GM21528 (cell line): ENCODE results near the gene SF3A1.
"Not testable (repeated sequence)": the region's sequence is repeated elsewhere in the genome, so short reads cannot be mapped to it uniquely, and the experiment has no call there.

Experiments
- ATAC-seq: cut with Tn5 transposase; IDR thresholded peaks from one replicate; pipeline ENCODE4 v1.9.1; 2021; ENCODE audit warnings: mild to moderate bottlenecking, moderate library complexity; ENCODE audit not compliant: unreplicated experiment, low FRiP score

Gene SF3A1

GRCh38 chr22:30357236-30357570 is 509 bp upstream of the SF3A1 start:
- ATAC-seq: no peak

- no peak for ATAC-seq
Measured at GRCh38 chr22:30354644-30355043, 2.0 kb downstream of the SF3A1 start.

- no peak for ATAC-seq
Measured at GRCh38 chr22:30351226-30351625, 5.5 kb downstream of the SF3A1 start.

- no peak for ATAC-seq
Measured at GRCh38 chr22:30348809-30349208, 7.9 kb downstream of the SF3A1 start.

GRCh38 chr22:30348404-30348803 is 8.3 kb downstream of the SF3A1 start:
- no peak for ATAC-seq

- ATAC-seq: no peak
Measured at GRCh38 chr22:30347255-30347892, 9.3 kb downstream of the SF3A1 start.

- ATAC-seq: no peak
Measured at GRCh38 chr22:30344447-30345200, 12.1 kb downstream of the SF3A1 start.

GRCh38 chr22:30340911-30341685 is 15.6 kb downstream of the SF3A1 start:
- ATAC-seq: no peak

GRCh38 chr22:30338802-30339201 is 17.9 kb downstream of the SF3A1 start:
- ATAC-seq: no peak

- not testable (repeated sequence) for ATAC-seq
Measured at GRCh38 chr22:30338341-30338740, 18.4 kb downstream of the SF3A1 start.

- ATAC-seq: no peak
Measured at GRCh38 chr22:30337461-30337778, 19.3 kb downstream of the SF3A1 start.

GRCh38 chr22:30336752-30337460 is 19.8 kb downstream of the SF3A1 start:
- ATAC-seq: no peak

- no peak for ATAC-seq
Measured at GRCh38 chr22:30335236-30335635, 21.5 kb downstream of the SF3A1 start.

GRCh38 chr22:30334646-30335045 is 22.0 kb downstream of the SF3A1 start:
- ATAC-seq: no peak

- no peak for ATAC-seq
Measured at GRCh38 chr22:30333707-30334087, 23.0 kb downstream of the SF3A1 start.

- no peak for ATAC-seq
Measured at GRCh38 chr22:30332994-30333706, 23.5 kb downstream of the SF3A1 start.

GRCh38 chr22:30332551-30332950 is 24.1 kb downstream of the SF3A1 start:
- no peak for ATAC-seq

- ATAC-seq: no peak
Measured at GRCh38 chr22:30328466-30329049, 28.1 kb downstream of the SF3A1 start.

- ATAC-seq: no peak
Measured at GRCh38 chr22:30327864-30328345, 28.8 kb downstream of the SF3A1 start.
